ENCODE measurements around the gene SORT1. TPM values are rescaled to one million over a fixed set of nuclear protein-coding genes. Genes with fewer than 3 reads are reported as not detected.
A peak's percentile ranks its signal among the peaks of the same experiment; 100 is the strongest.
"Not testable (repeated sequence)": the region's sequence is repeated elsewhere in the genome, so short reads cannot be mapped to it uniquely, and the experiment has no call there.

Gene SORT1
- total RNA-seq, 4 donors from 2014 or later = 24.8 to 124 (median 96.0) TPM

DNA sequence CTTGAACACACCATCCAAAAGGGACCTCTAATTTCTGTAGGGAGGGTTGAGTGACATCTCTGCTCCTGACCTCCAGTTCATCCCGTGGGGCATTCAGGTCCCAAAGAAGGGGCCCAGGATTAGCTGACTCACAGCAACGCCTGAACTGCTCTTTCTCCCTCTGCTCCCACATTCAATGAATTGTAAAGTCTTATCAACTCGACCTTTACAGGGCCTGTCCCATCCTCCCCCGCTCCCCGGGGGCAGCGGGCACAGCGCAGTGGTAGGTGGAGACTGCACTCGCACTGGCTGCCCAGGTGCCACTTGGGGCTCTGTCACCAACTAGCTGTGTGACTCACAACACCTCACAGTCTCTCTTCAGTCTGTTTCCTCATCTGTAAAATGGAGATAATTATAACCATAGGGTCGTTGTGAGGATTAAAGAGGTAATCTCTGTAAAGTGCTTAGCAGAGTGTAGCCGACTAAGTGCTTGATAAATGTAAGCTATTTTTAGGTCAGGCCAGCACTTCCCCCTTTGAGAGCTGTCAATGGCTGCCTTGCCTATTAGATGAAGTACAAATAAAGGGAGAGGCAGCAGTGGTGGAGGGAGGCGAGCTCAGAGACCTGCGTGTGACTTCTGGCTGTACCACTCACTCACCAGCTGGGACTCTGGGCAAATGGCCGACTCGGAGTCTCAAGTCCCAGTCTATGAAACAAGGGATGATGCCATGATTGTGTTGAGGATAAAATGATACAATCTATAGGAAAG lies 90.3 kb downstream of the SORT1 start:
- peak in 2 of 3 donors; percentile 65 to 70 for DNase-seq

GRCh38 chr1:109306832-109307273 lies 90.9 kb downstream of the SORT1 start, which contains the start of gene MYBPHL:
MYBPHL (minus strand) TSS chr1:109307011; CDS start chr1:109306991, 20 bp downstream.
- Histone ChIP-seq H3K4me3 (no peak within 1 kb of the TSS), H3K27ac (peak within 1 kb of the TSS in 1 of 4 donors; percentile 12), H3K4me1 (peaks cover 0 to 15% (median 0%) of the 10 kb centered on the region in 4 donors), H3K36me3 (peaks cover 0 to 7% (median 0%) of the 10 kb centered on the region in 3 donors), H3K27me3 (no peaks in the 10 kb centered on the region), H3K9me3 (no peaks in the 10 kb centered on the region)
- no peak for DNase-seq
- TF ChIP-seq CTCF (IDR thresholded peaks at IDR 0.05) (no peak), POLR2A (IDR thresholded peaks at IDR 0.05) (no peak)

More for the DNA sequence above, 90.3 kb downstream of the SORT1 start:
- no peak for TF ChIP-seq POLR2A (IDR thresholded peaks at IDR 0.05)
- Histone ChIP-seq H3K27me3 (no peaks in the 10 kb centered on the region), H3K4me1 (peaks cover 0 to 15% (median 0%) of the 10 kb centered on the region in 4 donors), H3K9me3 (no peaks in the 10 kb centered on the region), H3K4me3 (no peak overlapping the region), H3K36me3 (peaks cover 0 to 12% (median 0%) of the 10 kb centered on the region in 3 donors), H3K27ac (peak overlapping the region in 1 of 4 donors; percentile 12)

DNA sequence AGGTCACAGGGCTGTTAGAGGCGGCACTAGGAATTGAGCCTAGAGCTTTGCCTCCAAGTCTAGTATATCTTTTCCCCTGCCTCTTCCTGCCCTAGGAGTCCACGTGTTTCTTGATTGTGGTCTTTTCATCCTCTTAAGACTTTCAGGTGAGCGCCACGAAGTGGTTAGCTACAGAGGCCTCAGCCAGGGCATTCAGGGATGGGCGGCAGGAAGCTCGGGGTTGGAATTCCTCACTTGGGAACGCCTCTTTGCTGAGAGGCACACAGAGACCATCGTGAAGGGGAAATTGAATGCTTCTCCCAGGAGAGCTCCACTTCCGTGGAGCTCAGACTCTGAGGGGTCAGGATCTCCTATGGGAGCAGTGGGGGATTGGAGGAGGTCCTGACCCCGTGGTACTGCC lies 91.7 kb downstream of the SORT1 start:
- DNase-seq, H3K36me3 ChIP-seq, H3K4me3 ChIP-seq, H3K9me3 ChIP-seq, H3K27me3 ChIP-seq, H3K27ac ChIP-seq: not testable (repeated sequence)
- H3K4me1 ChIP-seq = peaks cover 0 to 15% (median 0%) of the 10 kb centered on the region in 4 donors

DNA sequence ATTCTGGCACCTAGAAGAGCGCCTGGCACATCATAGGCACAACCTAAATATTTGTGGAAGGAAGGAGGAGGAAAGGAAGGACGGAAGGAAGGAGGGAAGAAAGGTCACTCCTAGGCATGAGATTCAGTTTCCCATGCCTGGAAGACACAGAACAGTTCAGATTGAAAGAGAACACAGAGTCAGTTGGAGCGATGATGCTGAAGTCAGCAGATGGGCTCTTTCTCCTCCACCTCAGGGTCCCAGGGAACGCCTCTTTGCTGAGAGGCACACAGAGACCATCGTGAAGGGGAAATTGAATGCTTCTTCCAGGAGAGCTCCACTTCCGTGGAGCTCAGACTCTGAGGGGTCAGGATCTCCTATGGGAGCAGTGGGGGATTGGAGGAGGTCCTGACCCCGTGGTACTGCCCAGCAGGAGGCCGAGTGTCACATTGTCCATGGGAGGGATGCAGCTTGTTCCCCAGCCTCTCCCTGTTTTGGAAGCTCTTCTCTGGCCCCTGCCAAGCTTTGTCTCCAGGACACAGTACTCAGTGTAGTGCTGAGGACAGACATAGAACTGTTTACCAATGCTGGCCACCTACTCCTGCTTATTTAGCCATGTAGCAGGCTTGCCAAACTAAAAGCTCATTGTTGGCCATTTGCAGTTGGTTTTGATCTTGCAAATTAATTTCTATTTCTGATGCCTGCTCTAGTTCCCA lies 93.3 kb downstream of the SORT1 start:
- no peaks in the 10 kb centered on the region for H3K9me3 ChIP-seq
- no peak overlapping the region for H3K27ac ChIP-seq
- no peak for DNase-seq
- no peak overlapping the region for H3K4me3 ChIP-seq
- TF ChIP-seq CTCF (IDR thresholded peaks at IDR 0.05) (no peak), POLR2A (IDR thresholded peaks at IDR 0.05) (no peak)
- no peaks in the 10 kb centered on the region for H3K36me3 ChIP-seq
- H3K27me3 ChIP-seq = no peaks in the 10 kb centered on the region
- peaks cover 0 to 18% (median 0%) of the 10 kb centered on the region in 4 donors for H3K4me1 ChIP-seq

DNA sequence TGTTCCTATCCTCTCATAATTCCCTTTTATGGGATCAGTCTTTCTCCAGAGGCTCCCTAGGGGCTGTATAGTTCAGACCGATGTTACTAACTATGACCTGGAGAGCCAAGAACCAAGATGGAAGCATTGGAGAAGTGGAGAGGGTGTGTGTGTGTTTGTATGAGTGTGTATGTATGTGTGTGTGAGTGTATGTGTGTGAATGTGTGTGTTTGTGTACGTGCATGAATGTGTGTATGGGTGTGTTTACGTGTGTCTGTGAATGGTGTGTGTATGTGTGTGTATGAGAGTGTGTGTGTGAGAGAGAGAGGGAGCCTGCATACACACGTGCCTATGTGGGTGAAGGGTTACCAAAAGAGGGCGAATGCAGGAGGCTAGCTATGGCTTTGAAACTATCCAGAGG lies 95.8 kb downstream of the SORT1 start:
- Histone ChIP-seq H3K27ac (no peak overlapping the region), H3K4me1 (peaks cover 0 to 12% (median 0%) of the 10 kb centered on the region in 4 donors), H3K4me3 (no peak overlapping the region), H3K27me3 (no peaks in the 10 kb centered on the region), H3K36me3 (no peaks in the 10 kb centered on the region), H3K9me3 (no peaks in the 10 kb centered on the region)
- no peak for DNase-seq
- TF ChIP-seq POLR2A (IDR thresholded peaks at IDR 0.05) = no peak
- TF ChIP-seq CTCF (IDR thresholded peaks at IDR 0.05) = no peak

DNA sequence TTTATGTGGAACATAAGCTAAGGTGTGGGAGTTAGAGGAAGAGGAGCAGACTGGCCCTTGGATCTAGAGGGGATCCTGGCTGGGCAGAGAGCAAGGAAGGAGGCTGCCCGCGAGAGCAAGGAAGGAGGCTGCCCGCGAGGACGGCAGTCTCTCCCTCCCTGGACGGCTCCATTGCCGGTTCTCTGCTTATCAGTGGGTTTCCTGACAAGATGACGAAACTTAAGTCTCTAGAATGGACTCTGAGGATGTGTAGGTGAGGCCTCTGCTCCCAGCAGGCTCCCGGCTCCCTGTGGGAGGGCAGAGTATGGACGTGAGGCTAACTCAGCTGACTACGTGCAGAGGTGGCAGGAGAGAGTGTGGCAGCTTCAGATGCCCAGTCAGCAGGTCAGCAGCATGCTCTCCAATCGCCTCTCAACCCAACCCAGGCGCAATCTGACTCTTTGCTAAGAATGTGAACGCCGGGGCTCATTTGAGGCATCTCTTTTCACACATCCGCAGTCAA lies 97.0 kb downstream of the SORT1 start:
- no peak overlapping the region for H3K27ac ChIP-seq

More for the DNA sequence above, 97.0 kb downstream of the SORT1 start:
- H3K9me3 ChIP-seq = no peaks in the 10 kb centered on the region
- no peak overlapping the region for H3K4me3 ChIP-seq
- no peaks in the 10 kb centered on the region for H3K27me3 ChIP-seq
- no peaks in the 10 kb centered on the region for H3K36me3 ChIP-seq
- peaks cover 0 to 8% (median 0%) of the 10 kb centered on the region in 4 donors for H3K4me1 ChIP-seq
- DNase-seq = no peak
- TF ChIP-seq POLR2A (IDR thresholded peaks at IDR 0.05) (no peak), CTCF (IDR thresholded peaks at IDR 0.05) (no peak)

All from Peyer's patch (tissue), 4 donors.